Stimulated activated CD4-positive, alpha-beta T cell treated with anti-CD3 and anti-CD28 coated beads, Interleukin-12 subunit alpha, Interleukin-12 subunit beta, amount 100 ng/mL, for 48 hours (primary cell): ENCODE measurements around the gene NUTF2.
A peak's percentile ranks its signal among the peaks of the same experiment; 100 is the strongest.

Experiments used
- DNase-seq, 3 donors: peaks; one replicate each; pipeline ENCODE4 v3.0.0-alpha.2; 2020; ENCODE audit warnings: low read depth in 2 of 3, low spot score in 1 of 3

Gene NUTF2

GRCh38 chr16:67917140-67917851 is 70.6 kb downstream of the NUTF2 start:
- no peak for DNase-seq

GRCh38 chr16:67917852-67918236 is 71.1 kb downstream of the NUTF2 start:
- peak; percentile 40 to 55 (median 50) for DNase-seq

- DNase-seq, result no peak
Measured at GRCh38 chr16:67919622-67920221, 73.0 kb downstream of the NUTF2 start.
